Left ventricle myocardium inferior (tissue), 1 donor: ENCODE data around the gene PALM. TPM values are rescaled to one million over a fixed set of nuclear protein-coding genes. Genes with fewer than 3 reads are reported as not detected.

ENCODE experiments used
- DNase-seq: peaks from one replicate; pipeline ENCODE4 v3.0.0-alpha.2; 2020
- H3K27ac ChIP-seq: fragments of 200-600 bp; replicated peaks from 2 replicates; pipeline ENCODE4 v1.8.0; 2021
- H3K27me3 ChIP-seq: fragments of 200-600 bp; 2 replicates; pipeline ENCODE4 v1.8.0; 2021; ENCODE audit warnings: low read depth
- H3K36me3 ChIP-seq: fragments of 200-600 bp; 2 replicates; pipeline ENCODE4 v1.8.0; 2021
- H3K4me1 ChIP-seq: fragments of 200-600 bp; 2 replicates; pipeline ENCODE4 v1.8.0; 2021
- H3K4me3 ChIP-seq: fragments of 200-600 bp; 2 replicates; pipeline ENCODE4 v1.8.0; 2021; ENCODE audit warnings: mild to moderate bottlenecking, moderate library complexity
- H3K9me3 ChIP-seq: fragments of 200-600 bp; replicated peaks from 2 replicates; pipeline ENCODE4 v1.8.0; 2021
- CTCF ChIP-seq: fragments of 200-600 bp; IDR thresholded peaks from 2 replicates; pipeline ENCODE4 v1.8.0; 2021; ENCODE audit warnings: antibody characterized with exemption, mild to moderate bottlenecking, borderline replicate concordance
- intact Hi-C: fragments of 100-400 bp; cut with micrococcal nuclease; formaldehyde crosslinking; loops from one replicate; pipeline ENCODE4 v1.11.0; 2022
- total RNA-seq: library from RNA; stranded (reverse); fragmentation: NEBNext Ultra II Directional; extraction: Animal tissue kit (Norgen Biotek cat#: 25700); gene quantifications from one replicate; pipeline ENCODE4 v1.2.1, GENCODE V29; 2021
- donor health status: DM: no; HTN: yes; CAD: no; lungs with severe emphysema.

Gene PALM
- total RNA-seq, 1 donor from 2014 or later = 26.8 TPM

GRCh38 chr19:755063-755462, 46.3 kb downstream of the PALM start:
- TF ChIP-seq CTCF = no peak
- Histone ChIP-seq H3K27me3 (peaks cover 21% of the 10 kb centered on the region), H3K4me1 (no peaks in the 10 kb centered on the region), H3K36me3 (no peaks in the 10 kb centered on the region), H3K27ac (no peak overlapping the region), H3K4me3 (no peak overlapping the region), H3K9me3 (peaks cover 19% of the 10 kb centered on the region)
- intact Hi-C loops = no loop called here
- no peak for DNase-seq

GRCh38 chr19:756236-756635, 47.5 kb downstream of the PALM start:
- DNase-seq = no peak
- Histone ChIP-seq H3K4me3 (no peak overlapping the region), H3K36me3 (no peaks in the 10 kb centered on the region), H3K9me3 (peaks cover 19% of the 10 kb centered on the region), H3K27ac (no peak overlapping the region), H3K27me3 (peaks cover 13% of the 10 kb centered on the region), H3K4me1 (no peaks in the 10 kb centered on the region)
- no peak for TF ChIP-seq CTCF
- intact Hi-C loops = no loop called here

- intact Hi-C loops = no loop called here
- no peak overlapping the region for H3K27ac ChIP-seq
- TF ChIP-seq CTCF = no peak
- H3K36me3 ChIP-seq = no peaks in the 10 kb centered on the region
- no peak overlapping the region for H3K4me3 ChIP-seq
- H3K27me3 ChIP-seq = peaks cover 7% of the 10 kb centered on the region
- peaks cover 22% of the 10 kb centered on the region for H3K9me3 ChIP-seq
- no peak for DNase-seq
- no peaks in the 10 kb centered on the region for H3K4me1 ChIP-seq
Measured at GRCh38 chr19:756821-757688, 48.3 kb downstream of the PALM start.

- Histone ChIP-seq H3K4me3 (no peak overlapping the region), H3K27ac (no peak overlapping the region), H3K27me3 (peaks cover 7% of the 10 kb centered on the region), H3K4me1 (no peaks in the 10 kb centered on the region), H3K9me3 (peaks cover 22% of the 10 kb centered on the region), H3K36me3 (no peaks in the 10 kb centered on the region)
- TF ChIP-seq CTCF = no peak
- no peak for DNase-seq
- intact Hi-C loops = no loop called here
Measured at GRCh38 chr19:757811-758668, 49.3 kb downstream of the PALM start.

GRCh38 chr19:763181-763580, 54.4 kb downstream of the PALM start:
- H3K27ac ChIP-seq = no peak overlapping the region
- DNase-seq = no peak
- peaks cover 19% of the 10 kb centered on the region for H3K9me3 ChIP-seq
- no peak overlapping the region for H3K4me3 ChIP-seq
- no peak for TF ChIP-seq CTCF
- intact Hi-C loops = loop anchor here (10.0 kb wide), 1 partner anchor 162 kb away; the partner anchor contains the start of gene ARID3A
- peaks cover 34% of the 10 kb centered on the region for H3K27me3 ChIP-seq
- no peaks in the 10 kb centered on the region for H3K36me3 ChIP-seq
- H3K4me1 ChIP-seq = no peaks in the 10 kb centered on the region
